Measurements from ENCODE around the gene ELP5.

The ELP5 gene

GRCh38 chr17:7252176-7253043 lies at the start of gene ELP5:
Gene ELP5 (plus strand): TSS chr17:7252215. CDS start chr17:7252551, 336 bp downstream.
- TF ChIP-seq POLR2AphosphoS5 (IDR thresholded peaks at IDR 0.05; ENCODE audit: borderline replicate concordance, low read depth, low read length): peak; percentile 43; the same call in 1 of the 2 replicates
- no peak for TF ChIP-seq EZH2 (IDR thresholded peaks at IDR 0.05)
- TF ChIP-seq FOXP2 (optimal IDR thresholded peaks at IDR 0.05; ENCODE audit: control extremely low read depth, extremely low read length, insufficient read depth): peak; percentile 17
- Histone ChIP-seq H3K9me3 (ENCODE audit: low read depth, low read length) (no peaks in the 10 kb centered on the region), H3K9ac (ENCODE audit: insufficient read length) (peak within 1 kb of the TSS; percentile 96), H3K4me3 (peak within 1 kb of the TSS; percentile 91), H3K27ac (peak within 1 kb of the TSS; percentile 93), H3K36me3 (ENCODE audit: insufficient read depth, low read length) (peaks cover 15% of the 10 kb centered on the region)
- no peak for DNase-seq (ENCODE audit: low read depth, low spot score)

GRCh38 chr17:7203391-7203790 lies 48.6 kb upstream of the ELP5 start:
- TF ChIP-seq EZH2 (IDR thresholded peaks at IDR 0.05): no peak
- TF ChIP-seq POLR2AphosphoS5 (IDR thresholded peaks at IDR 0.05; ENCODE audit: borderline replicate concordance, low read depth, low read length): no peak
- no peak for TF ChIP-seq FOXP2 (optimal IDR thresholded peaks at IDR 0.05; ENCODE audit: control extremely low read depth, extremely low read length, insufficient read depth)
- Histone ChIP-seq H3K27ac (no peak overlapping the region), H3K9ac (ENCODE audit: insufficient read length) (no peak overlapping the region), H3K9me3 (ENCODE audit: low read depth, low read length) (no peaks in the 10 kb centered on the region), H3K36me3 (ENCODE audit: insufficient read depth, low read length) (peaks cover 22% of the 10 kb centered on the region; the same call in 1 of the 2 replicates), H3K4me3 (no peak overlapping the region)
- DNase-seq (ENCODE audit: low read depth, low spot score): no peak

- no peak for TF ChIP-seq FOXP2 (optimal IDR thresholded peaks at IDR 0.05; ENCODE audit: control extremely low read depth, extremely low read length, insufficient read depth)
- no peak for TF ChIP-seq EZH2 (IDR thresholded peaks at IDR 0.05)
- TF ChIP-seq POLR2AphosphoS5 (IDR thresholded peaks at IDR 0.05; ENCODE audit: borderline replicate concordance, low read depth, low read length): no peak
- H3K4me3 ChIP-seq: no peak overlapping the region
- H3K27ac ChIP-seq: no peak overlapping the region
- H3K9ac ChIP-seq (ENCODE audit: insufficient read length): no peak overlapping the region
- H3K9me3 ChIP-seq (ENCODE audit: low read depth, low read length): no peaks in the 10 kb centered on the region
- H3K36me3 ChIP-seq (ENCODE audit: insufficient read depth, low read length): peaks cover 22% of the 10 kb centered on the region; the same call in 1 of the 2 replicates
- no peak for DNase-seq (ENCODE audit: low read depth, low spot score)
These were observed 47.7 kb upstream of the ELP5 start for GRCh38 chr17:7204336-7204735.

- no peak overlapping the region for H3K9ac ChIP-seq (ENCODE audit: insufficient read length)
These were observed 47.1 kb upstream of the ELP5 start for GRCh38 chr17:7204828-7205461.

GRCh38 chr17:7205561-7205960 lies 46.5 kb upstream of the ELP5 start:
- no peak overlapping the region for H3K27ac ChIP-seq
- peaks cover 22% of the 10 kb centered on the region; the same call in 1 of the 2 replicates for H3K36me3 ChIP-seq (ENCODE audit: insufficient read depth, low read length)
- DNase-seq (ENCODE audit: low read depth, low spot score): no peak
- no peaks in the 10 kb centered on the region for H3K9me3 ChIP-seq (ENCODE audit: low read depth, low read length)
- TF ChIP-seq FOXP2 (optimal IDR thresholded peaks at IDR 0.05; ENCODE audit: control extremely low read depth, extremely low read length, insufficient read depth) (no peak), POLR2AphosphoS5 (IDR thresholded peaks at IDR 0.05; ENCODE audit: borderline replicate concordance, low read depth, low read length) (no peak), EZH2 (IDR thresholded peaks at IDR 0.05) (no peak)
- H3K9ac ChIP-seq (ENCODE audit: insufficient read length): no peak overlapping the region
- no peak overlapping the region for H3K4me3 ChIP-seq

More at GRCh38 chr17:7204828-7205461, 47.1 kb upstream of the ELP5 start:
- DNase-seq (ENCODE audit: low read depth, low spot score): no peak
- Histone ChIP-seq H3K36me3 (ENCODE audit: insufficient read depth, low read length) (peaks cover 22% of the 10 kb centered on the region; the same call in 1 of the 2 replicates), H3K4me3 (no peak overlapping the region), H3K9me3 (ENCODE audit: low read depth, low read length) (no peaks in the 10 kb centered on the region), H3K27ac (no peak overlapping the region)
- TF ChIP-seq EZH2 (IDR thresholded peaks at IDR 0.05): no peak
- no peak for TF ChIP-seq POLR2AphosphoS5 (IDR thresholded peaks at IDR 0.05; ENCODE audit: borderline replicate concordance, low read depth, low read length)
- TF ChIP-seq FOXP2 (optimal IDR thresholded peaks at IDR 0.05; ENCODE audit: control extremely low read depth, extremely low read length, insufficient read depth): no peak

- no peak for TF ChIP-seq POLR2AphosphoS5 (IDR thresholded peaks at IDR 0.05; ENCODE audit: borderline replicate concordance, low read depth, low read length)
- no peak for TF ChIP-seq FOXP2 (optimal IDR thresholded peaks at IDR 0.05; ENCODE audit: control extremely low read depth, extremely low read length, insufficient read depth)
- no peak for TF ChIP-seq EZH2 (IDR thresholded peaks at IDR 0.05)
- Histone ChIP-seq H3K36me3 (ENCODE audit: insufficient read depth, low read length) (peaks cover 16% of the 10 kb centered on the region; the same call in 1 of the 2 replicates), H3K9ac (ENCODE audit: insufficient read length) (no peak overlapping the region), H3K9me3 (ENCODE audit: low read depth, low read length) (no peaks in the 10 kb centered on the region), H3K27ac (no peak overlapping the region), H3K4me3 (no peak overlapping the region)
- no peak for DNase-seq (ENCODE audit: low read depth, low spot score)
These were observed 44.7 kb upstream of the ELP5 start for GRCh38 chr17:7207120-7208001.

GRCh38 chr17:7208027-7208571 lies 43.9 kb upstream of the ELP5 start:
- H3K4me3 ChIP-seq: no peak overlapping the region

More at GRCh38 chr17:7208027-7208571, 43.9 kb upstream of the ELP5 start:
- TF ChIP-seq FOXP2 (optimal IDR thresholded peaks at IDR 0.05; ENCODE audit: control extremely low read depth, extremely low read length, insufficient read depth): no peak
- no peak for TF ChIP-seq EZH2 (IDR thresholded peaks at IDR 0.05)
- no peak for TF ChIP-seq POLR2AphosphoS5 (IDR thresholded peaks at IDR 0.05; ENCODE audit: borderline replicate concordance, low read depth, low read length)
- no peaks in the 10 kb centered on the region for H3K9me3 ChIP-seq (ENCODE audit: low read depth, low read length)
- DNase-seq (ENCODE audit: low read depth, low spot score): no peak
- peaks cover 9% of the 10 kb centered on the region; the same call in 1 of the 2 replicates for H3K36me3 ChIP-seq (ENCODE audit: insufficient read depth, low read length)
- H3K27ac ChIP-seq: no peak overlapping the region
- H3K9ac ChIP-seq (ENCODE audit: insufficient read length): no peak overlapping the region

Data from SK-N-MC (cell line).